ENCODE data around the gene RNGTT. TPM values are rescaled to one million over a fixed set of nuclear protein-coding genes. Genes with fewer than 3 reads are reported as not detected.
"Not testable (repeated sequence)": the region's sequence is repeated elsewhere in the genome, so short reads cannot be mapped to it uniquely, and the experiment has no call there.

RNGTT gene
- total RNA-seq, 1 donor from 2014 or later: 8.9 TPM

- no peak for DNase-seq (ENCODE audit: low read depth in 2 of 2)
Measured at GRCh38 chr6:88914180-88914579, 49.2 kb downstream of the RNGTT start.

- DNase-seq (ENCODE audit: low read depth in 2 of 2): no peak
Measured at GRCh38 chr6:88913471-88913870, 49.9 kb downstream of the RNGTT start.

GRCh38 chr6:88910922-88911778 is 52.3 kb downstream of the RNGTT start:
- DNase-seq (ENCODE audit: low read depth in 2 of 2): no peak

GRCh38 chr6:88908598-88909548 is 54.5 kb downstream of the RNGTT start:
- no peak for DNase-seq (ENCODE audit: low read depth in 2 of 2)

- not testable (repeated sequence) for DNase-seq (ENCODE audit: low read depth in 2 of 2)
Measured at GRCh38 chr6:88907148-88907547, 56.3 kb downstream of the RNGTT start.

GRCh38 chr6:88899569-88900316 is 63.7 kb downstream of the RNGTT start:
- DNase-seq (ENCODE audit: low read depth in 2 of 2): no peak

GRCh38 chr6:88895911-88896310 is 67.5 kb downstream of the RNGTT start:
- no peak for DNase-seq (ENCODE audit: low read depth in 2 of 2)

GRCh38 chr6:88890860-88891845 is 72.3 kb downstream of the RNGTT start:
- DNase-seq (ENCODE audit: low read depth in 2 of 2): peak in 1 of 2 donors; percentile 4

- no peak for DNase-seq (ENCODE audit: low read depth in 2 of 2)
Measured at GRCh38 chr6:88890394-88890793, 73.0 kb downstream of the RNGTT start.

- no peak for DNase-seq (ENCODE audit: low read depth in 2 of 2)
Measured at GRCh38 chr6:88884361-88884760, 79.1 kb downstream of the RNGTT start.

GRCh38 chr6:88882536-88882935 is 80.9 kb downstream of the RNGTT start:
- DNase-seq (ENCODE audit: low read depth in 2 of 2): no peak

- no peak for DNase-seq (ENCODE audit: low read depth in 2 of 2)
Measured at GRCh38 chr6:88881451-88881850, 82.0 kb downstream of the RNGTT start.

GRCh38 chr6:88880021-88880420 is 83.4 kb downstream of the RNGTT start:
- no peak for DNase-seq (ENCODE audit: low read depth in 2 of 2)

- no peak for DNase-seq (ENCODE audit: low read depth in 2 of 2)
Measured at GRCh38 chr6:88877893-88878292, 85.5 kb downstream of the RNGTT start.

GRCh38 chr6:88872962-88873361 is 90.5 kb downstream of the RNGTT start:
- no peak for DNase-seq (ENCODE audit: low read depth in 2 of 2)

GRCh38 chr6:88871498-88871897 is 91.9 kb downstream of the RNGTT start:
- DNase-seq (ENCODE audit: low read depth in 2 of 2): no peak

- DNase-seq (ENCODE audit: low read depth in 2 of 2): peak; percentile 57 to 74
Measured at GRCh38 chr6:88870717-88871330, 92.6 kb downstream of the RNGTT start.

- no peak for DNase-seq (ENCODE audit: low read depth in 2 of 2)
Measured at GRCh38 chr6:88869263-88870020, 94.0 kb downstream of the RNGTT start.

All from dermis microvascular lymphatic vessel endothelial cell (primary cell).